ENCODE measurements around the gene ASGR1.

The ASGR1 gene

GRCh38 chr17:7179317-7180254 is at the start of gene ASGR1:
TSS of gene ASGR1 (minus strand) at chr17:7179370. CDS start at chr17:7178563, 807 bp downstream.
- DNase-seq (ENCODE audit: low read depth): no peak

GRCh38 chr17:7228920-7229319 is 49.8 kb upstream of the ASGR1 start:
- no peak for DNase-seq (ENCODE audit: low read depth)

GRCh38 chr17:7226721-7227710 is 47.8 kb upstream of the ASGR1 start:
- DNase-seq (ENCODE audit: low read depth): no peak

- no peak for DNase-seq (ENCODE audit: low read depth)
Measured at GRCh38 chr17:7225711-7226331, 46.7 kb upstream of the ASGR1 start.

GRCh38 chr17:7224661-7225111 is 45.5 kb upstream of the ASGR1 start:
- no peak for DNase-seq (ENCODE audit: low read depth)

DNA sequence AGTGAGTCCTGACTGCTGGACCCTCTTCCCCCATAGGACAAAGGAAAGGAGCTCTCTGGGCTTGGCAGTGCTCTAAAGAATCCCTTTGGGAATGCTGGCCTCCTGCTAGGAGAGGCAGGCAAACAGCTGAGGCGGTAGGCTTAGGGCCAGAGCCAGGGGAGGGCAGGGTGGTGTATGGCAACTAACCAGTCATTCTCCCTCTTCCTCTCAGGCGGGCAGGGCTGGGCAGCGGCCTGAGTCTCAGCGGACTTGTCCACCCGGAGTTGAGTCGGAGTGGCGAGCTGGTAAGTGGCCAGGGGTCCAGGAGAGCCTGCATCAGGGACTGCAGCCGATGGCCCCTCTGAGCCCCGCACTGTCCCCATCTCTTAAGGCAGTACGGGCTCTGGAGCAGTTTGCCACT is 44.9 kb upstream of the ASGR1 start:
- no peak for DNase-seq (ENCODE audit: low read depth)

DNA sequence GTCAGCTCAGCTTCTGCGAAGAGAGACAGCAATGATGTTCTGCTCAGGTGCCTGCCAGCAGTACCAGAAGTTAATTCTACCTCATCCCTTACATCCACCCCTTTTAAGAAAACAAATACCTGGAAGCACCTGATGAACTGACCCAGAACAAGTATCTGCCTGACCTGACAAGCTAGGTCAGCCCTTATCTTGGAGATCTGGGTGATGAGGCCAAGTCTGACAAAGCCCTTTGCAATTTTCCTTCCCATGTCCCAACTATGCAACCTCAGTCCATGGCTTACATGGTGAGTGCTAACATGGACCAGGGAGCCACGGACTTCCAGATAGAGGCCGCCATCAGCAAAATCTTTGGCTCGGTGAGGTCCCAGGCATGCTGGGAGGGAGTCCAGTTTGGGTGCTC is 44.2 kb upstream of the ASGR1 start:
- no peak for DNase-seq (ENCODE audit: low read depth)

DNA sequence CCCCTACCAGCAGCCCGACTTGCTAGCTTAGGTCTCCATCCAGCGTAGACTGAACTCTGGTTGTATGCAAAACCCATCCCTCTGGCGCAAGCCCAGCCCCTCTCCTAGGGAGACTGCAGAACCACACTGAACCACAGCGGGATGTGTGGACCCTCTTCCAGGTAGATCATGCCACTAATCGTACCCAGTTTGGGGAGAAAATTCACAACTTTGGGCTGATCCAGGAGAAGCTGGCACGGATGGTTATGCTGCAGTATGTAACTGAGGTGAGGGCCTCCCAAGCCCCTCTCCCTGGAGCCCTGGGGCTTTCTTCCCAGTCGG is 43.8 kb upstream of the ASGR1 start:
- no peak for DNase-seq (ENCODE audit: low read depth)

GRCh38 chr17:7222093-7222971 is 43.2 kb upstream of the ASGR1 start:
- no peak for DNase-seq (ENCODE audit: low read depth)

DNA sequence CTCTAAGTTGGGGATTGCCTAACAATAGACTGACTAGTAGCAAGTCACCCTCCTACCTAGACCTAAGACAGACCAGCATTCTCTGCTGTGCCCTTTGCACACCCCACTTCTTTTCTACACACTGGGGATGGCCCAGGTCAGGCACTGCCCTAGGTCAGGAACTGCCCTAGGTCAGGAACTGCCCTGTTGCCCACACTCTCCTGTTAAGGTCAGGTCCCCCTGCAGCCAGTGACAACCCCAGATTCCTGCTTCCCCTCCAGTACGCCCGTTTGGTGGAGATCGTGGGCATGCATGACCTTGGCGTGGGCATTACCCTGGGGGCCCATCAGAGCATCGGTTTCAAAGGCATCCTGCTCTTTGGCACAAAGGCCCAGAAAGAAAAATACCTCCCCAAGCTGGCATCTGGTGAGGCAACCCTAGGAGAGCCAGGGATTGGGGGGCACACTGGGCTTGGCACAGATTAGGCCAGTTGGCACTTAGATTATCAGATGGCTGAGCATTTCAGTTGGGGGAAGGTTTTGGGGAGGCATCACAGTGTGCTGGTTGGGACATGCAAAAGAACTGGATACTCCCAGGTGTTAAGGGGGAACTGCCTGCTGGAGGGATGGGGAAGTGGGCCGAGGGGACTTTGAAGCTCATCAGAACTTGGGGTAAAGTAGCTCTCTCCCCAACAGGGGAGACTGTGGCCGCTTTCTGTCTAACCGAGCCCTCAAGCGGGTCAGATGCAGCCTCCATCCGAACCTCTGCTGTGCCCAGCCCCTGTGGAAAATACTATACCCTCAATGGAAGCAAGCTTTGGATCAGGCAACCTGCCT is 42.3 kb upstream of the ASGR1 start:
- DNase-seq (ENCODE audit: low read depth): no peak

GRCh38 chr17:7220593-7221277 is 41.6 kb upstream of the ASGR1 start:
- DNase-seq (ENCODE audit: low read depth): no peak

GRCh38 chr17:7219812-7220592 is 40.8 kb upstream of the ASGR1 start, which contains the start of the genes ACADVL and DLG4:
TSS of gene ACADVL (plus strand) at chr17:7219938. CDS start at chr17:7219985, 47 bp downstream.
TSS of gene DLG4 (minus strand) at chr17:7219836.
- DNase-seq (ENCODE audit: low read depth): no peak

DNA sequence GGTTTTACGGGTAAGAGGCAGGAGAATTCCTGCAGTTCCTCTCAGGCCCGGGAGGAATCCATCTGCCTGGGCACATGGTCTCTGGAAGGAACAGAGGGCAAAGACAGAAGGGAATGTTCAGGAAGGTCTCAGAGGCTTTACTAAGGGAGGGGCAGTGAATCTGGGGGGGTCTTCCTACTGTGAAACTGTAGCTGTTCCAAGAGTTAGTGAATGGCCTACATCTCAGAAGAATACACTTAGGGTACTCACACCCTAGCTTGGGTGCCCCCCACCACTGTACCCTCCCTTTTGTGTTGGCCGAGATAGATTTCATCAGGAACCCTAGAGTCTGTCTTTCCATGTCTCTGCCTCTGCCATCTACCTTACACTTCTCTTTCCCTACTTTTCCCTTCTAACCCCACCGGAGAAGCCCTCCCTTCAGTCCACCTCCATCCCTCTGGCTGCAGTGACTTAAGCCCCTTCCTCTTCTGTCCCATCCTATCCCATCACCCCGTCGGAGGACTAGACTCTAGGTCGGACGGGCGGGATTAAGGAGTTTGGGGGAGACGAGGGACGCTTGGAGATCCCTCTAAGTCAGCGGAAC is 40.1 kb upstream of the ASGR1 start:
- no peak for DNase-seq (ENCODE audit: low read depth)

GRCh38 chr17:7218758-7219157 is 39.6 kb upstream of the ASGR1 start:
- DNase-seq (ENCODE audit: low read depth): no peak

DNA sequence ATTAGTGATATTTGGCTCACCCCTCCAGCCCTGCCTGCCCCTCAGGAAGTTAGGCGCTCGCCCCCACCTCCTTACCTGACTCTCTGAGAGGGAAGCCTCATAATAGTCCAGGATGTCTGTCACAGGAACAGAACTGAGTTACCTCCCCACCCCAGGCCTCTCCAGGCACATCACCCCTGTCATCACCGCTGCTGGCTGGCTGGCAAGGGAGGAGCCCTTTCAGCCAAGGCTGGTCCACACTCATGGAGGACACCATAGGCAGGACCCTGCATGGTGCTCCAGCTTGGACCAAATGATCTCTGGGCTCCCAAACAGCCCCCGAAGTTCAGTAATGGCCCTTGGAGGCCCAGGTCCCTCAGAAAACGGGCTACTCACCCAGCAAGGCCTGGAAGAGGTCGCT is 39.0 kb upstream of the ASGR1 start:
- no peak for DNase-seq (ENCODE audit: low read depth)

- no peak for DNase-seq (ENCODE audit: low read depth)
Measured at GRCh38 chr17:7217113-7217987, 38.2 kb upstream of the ASGR1 start.

Measured in HS-5 (cell line).